ENCODE measurements around the gene ERC2.
"Not testable (repeated sequence)": the region's sequence is repeated elsewhere in the genome, so short reads cannot be mapped to it uniquely, and the experiment has no call there.

ERC2 gene

DNA sequence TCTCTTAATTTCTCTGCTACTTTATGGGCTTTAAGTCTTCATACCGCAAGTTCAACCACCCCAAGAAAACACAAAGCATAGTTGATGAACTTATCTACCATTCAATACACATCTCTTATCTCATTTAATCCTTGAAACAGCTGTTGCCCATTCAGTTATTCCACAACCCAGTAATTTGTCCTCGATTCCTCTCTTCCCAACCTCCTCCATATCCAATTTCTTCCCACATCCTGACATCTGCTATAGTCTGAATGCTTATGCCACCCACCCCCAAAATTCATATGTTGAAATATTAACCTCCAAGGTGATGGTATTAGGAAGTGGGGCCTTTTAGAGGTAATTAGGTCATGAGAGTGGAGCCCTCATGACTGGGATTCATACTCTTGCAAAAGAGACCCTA is 345.4 kb downstream of the ERC2 start:
- no peak for DNase-seq (ENCODE audit: low read depth in 2 of 2)

DNA sequence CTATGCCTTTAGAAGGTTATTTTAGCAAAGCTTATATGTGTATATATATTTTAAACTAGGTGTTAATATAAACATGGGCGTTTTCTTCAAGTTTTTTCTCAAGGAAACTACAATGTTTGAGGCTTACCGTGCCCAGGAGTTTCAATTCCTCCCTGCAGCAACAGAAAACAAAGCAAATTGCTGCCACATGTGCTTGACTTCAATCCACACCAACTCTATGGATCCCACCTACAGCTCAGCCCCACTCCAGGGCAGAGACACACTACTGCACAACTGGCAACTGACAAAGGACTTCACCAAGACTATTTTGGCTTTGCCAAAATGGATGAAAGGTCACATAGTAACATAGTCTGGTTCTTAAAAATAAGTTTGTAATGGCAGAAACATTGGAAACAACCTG is 346.6 kb downstream of the ERC2 start:
- no peak for DNase-seq (ENCODE audit: low read depth in 2 of 2)

- no peak for DNase-seq (ENCODE audit: low read depth in 2 of 2)
Measured at GRCh38 chr3:56119575-56120349, 348.5 kb downstream of the ERC2 start.

DNA sequence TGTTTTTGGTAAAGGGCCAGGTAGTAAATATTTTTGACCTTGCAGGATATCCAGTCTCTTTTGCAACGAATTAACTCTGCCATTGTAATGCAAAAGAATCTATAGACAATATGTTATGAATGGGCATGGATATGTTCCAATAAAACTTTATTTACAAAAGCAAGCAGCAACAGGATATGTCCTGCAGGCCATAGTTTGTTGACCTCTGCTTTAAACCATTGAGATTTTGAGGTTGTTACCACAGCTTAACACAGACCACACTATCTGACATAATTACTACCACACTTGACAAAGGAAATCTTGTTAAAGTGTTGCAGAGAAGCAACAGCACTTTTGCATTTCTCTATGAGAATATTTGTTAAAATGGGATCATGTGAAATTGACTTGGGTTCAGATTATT is 349.3 kb downstream of the ERC2 start:
- DNase-seq (ENCODE audit: low read depth in 2 of 2), result no peak

GRCh38 chr3:56115698-56116097 is 352.6 kb downstream of the ERC2 start:
- no peak for DNase-seq (ENCODE audit: low read depth in 2 of 2)

GRCh38 chr3:56115199-56115598 is 353.1 kb downstream of the ERC2 start:
- DNase-seq (ENCODE audit: low read depth in 2 of 2), result no peak

DNA sequence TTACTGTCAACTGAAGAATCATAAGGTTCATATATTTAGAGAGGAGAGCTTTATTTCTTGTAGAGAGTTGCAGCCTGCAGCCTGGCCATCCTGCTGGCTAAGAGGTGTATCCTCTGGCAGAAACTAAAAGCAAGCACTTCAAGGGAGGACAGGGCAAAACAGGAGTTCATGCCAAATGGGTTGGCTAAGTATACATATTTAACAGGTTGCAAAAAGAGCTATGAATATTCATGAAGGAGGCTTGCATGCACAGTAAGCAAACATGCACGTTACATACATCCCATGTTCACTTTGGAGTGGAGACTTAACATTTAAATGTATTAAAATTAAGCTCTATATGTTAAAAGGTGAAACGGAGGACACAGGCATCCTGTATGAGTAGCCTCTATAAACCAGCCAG is 354.4 kb downstream of the ERC2 start:
- DNase-seq (ENCODE audit: low read depth in 2 of 2), result no peak

DNA sequence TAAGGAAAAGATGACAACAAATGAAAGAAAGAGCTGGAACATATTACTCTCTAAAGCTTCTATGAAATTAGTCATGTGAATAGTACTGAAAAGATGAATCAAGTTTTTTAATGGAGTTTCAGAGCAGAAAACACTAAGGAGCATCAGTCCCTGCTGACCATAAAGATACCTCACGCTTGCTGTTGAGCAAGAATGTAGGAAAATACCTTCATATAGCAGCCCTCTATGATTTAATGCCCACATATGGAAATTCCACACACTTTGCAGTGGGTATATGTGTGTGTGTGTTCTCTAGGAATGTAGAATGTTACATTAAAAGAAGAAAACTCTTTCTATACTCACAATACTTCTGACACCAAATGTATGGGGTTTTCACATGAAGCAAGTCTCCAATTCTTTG is 355.0 kb downstream of the ERC2 start:
- no peak for DNase-seq (ENCODE audit: low read depth in 2 of 2)

GRCh38 chr3:56111606-56112304 is 356.5 kb downstream of the ERC2 start:
- DNase-seq (ENCODE audit: low read depth in 2 of 2), result no peak

DNA sequence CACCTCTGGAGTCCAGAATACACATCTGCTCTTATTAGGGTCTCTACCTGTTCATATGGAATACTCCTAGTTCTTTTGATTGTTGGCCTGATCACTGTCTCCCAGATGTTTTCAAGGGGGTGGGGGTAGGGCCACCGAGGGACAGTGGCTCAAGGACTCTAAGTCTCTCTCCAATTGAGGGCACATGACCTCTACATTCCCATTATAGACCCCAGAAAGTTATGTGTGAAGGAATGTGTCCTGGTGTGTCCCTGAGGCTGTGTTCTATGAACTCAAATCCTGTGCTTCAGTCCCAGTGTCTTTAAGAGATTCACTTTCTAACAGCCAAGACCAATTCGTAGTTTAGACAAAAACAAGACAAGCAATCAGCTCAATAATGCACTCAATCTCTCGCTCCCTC is 357.4 kb downstream of the ERC2 start:
- DNase-seq (ENCODE audit: low read depth in 2 of 2), result no peak

DNA sequence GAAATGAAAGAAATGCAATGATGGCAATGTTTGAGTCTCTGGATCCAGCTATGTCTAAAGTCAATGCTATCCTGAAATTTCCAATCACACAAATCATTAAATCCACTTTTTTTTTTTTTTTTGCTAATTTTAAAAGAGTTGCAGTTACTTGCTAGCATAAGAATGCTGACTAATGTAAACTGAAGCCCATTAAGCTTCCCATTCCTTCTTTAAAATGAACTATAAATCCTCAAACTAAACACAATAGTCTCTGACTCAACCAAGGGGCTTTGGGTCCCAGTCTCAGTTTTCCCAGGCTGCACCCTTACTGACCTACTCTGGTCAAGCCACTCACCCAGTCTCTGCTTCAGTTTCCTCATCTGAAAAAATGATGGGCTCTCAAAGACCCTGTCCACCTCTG is 361.1 kb downstream of the ERC2 start:
- no peak for DNase-seq (ENCODE audit: low read depth in 2 of 2)

DNA sequence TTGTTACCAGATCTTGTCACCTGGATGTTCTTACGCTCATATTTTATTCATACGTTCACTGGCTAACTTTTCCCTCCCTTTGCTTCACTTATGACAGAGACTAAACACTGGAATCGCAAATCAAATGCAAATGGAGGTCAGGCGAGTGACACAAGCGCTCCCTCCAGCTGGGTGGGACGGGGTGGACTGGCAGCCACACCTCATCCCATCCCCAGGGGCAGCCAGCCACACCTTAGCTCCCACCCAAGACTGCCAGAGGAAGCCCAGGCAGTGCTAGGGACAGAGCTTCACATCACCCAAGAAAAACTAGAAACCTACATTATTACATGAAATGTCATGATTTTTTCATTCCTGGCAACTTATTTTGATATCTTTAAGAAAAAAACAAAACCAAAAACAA is 366.2 kb downstream of the ERC2 start:
- no peak for DNase-seq (ENCODE audit: low read depth in 2 of 2)

- DNase-seq (ENCODE audit: low read depth in 2 of 2), result no peak
Measured at GRCh38 chr3:56101576-56101975, 366.7 kb downstream of the ERC2 start.

GRCh38 chr3:56096999-56097398 is 371.3 kb downstream of the ERC2 start:
- no peak for DNase-seq (ENCODE audit: low read depth in 2 of 2)

GRCh38 chr3:56094170-56094569 is 374.1 kb downstream of the ERC2 start:
- no peak for DNase-seq (ENCODE audit: low read depth in 2 of 2)

DNA sequence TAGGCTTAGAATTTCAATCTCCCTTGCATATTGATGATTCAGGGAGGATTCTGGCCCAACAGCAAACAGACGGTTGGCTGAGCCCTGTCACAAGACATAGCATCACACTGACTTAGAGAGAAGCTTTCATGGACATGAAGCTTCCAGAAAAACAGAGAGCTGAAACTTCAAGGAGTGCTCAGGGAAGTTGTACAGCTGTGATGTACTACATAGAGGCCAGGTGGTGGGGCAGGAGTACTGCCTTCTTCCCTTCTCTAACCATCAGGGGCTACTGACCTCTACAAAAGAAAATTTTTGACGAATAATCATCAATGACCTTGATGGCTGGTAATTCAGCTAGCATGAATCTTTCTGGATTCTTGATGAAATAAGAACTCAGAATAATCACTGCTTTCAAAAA is 378.5 kb downstream of the ERC2 start:
- no peak for DNase-seq (ENCODE audit: low read depth in 2 of 2)

DNA sequence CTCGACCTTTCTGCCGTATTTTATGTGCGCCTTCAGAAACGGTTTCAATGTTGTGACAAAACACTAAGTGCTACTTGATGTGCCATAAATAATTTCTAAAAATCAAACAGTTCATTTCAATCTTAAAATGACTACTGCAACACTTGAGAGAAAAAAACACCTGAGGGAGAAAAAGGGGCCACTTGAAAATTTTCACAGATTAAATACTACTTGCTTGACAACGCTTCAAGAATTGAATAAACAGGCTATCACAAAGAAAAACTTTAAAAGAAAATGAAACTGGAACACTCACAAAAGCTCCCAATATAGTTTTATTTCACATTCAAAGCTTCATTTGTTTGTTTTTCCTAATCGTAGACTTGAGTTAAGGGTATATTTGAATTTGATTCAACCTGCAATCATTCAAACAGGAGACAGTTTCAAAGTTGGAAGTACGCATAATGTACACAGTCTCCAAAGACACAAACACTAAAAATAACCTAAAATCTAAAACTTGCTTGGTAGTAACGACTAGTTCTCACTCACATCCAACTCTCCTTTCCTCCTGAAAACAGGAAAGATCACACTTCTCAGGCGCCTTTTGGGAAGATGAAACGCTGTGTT is 380.7 kb downstream of the ERC2 start:
- no peak for DNase-seq (ENCODE audit: low read depth in 2 of 2)

DNA sequence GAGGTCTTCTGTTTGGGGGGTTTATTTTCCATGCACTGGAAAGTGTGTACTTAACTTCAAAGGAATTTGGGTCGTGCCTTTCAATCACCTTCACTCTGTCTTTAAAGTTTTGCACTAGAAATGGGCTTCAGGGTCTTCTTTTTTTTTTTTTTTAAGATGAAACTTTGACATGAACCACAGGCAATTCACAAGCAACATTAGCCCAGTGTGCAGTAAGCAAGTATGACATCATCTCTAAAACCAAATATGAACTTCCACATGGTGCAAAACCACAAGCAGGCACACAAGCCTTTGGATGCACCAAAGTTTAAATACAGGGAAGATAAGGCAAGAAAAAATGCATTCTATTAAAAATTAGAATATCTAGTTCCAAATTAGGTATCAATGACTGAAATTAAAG is 381.9 kb downstream of the ERC2 start:
- DNase-seq (ENCODE audit: low read depth in 2 of 2), result no peak

DNA sequence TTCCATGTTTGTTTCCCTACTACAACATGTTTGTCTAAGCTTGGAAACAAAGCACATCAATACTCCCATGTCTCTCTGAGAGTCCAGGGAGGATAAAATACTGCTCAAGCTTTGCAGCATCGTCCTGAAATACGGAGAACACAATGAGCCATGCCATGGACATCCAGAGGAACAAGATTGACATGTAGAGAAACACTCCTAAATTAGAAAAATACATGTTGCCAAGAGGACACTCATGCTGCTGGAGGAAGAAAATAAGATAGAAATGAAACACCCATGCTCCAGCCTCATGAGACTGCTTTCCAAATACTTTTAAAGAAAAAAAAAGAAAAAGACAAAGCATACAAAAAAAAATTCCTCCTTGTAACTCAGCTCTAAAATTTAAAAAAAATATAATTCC is 387.0 kb downstream of the ERC2 start:
- DNase-seq (ENCODE audit: low read depth in 2 of 2), result no peak

DNA sequence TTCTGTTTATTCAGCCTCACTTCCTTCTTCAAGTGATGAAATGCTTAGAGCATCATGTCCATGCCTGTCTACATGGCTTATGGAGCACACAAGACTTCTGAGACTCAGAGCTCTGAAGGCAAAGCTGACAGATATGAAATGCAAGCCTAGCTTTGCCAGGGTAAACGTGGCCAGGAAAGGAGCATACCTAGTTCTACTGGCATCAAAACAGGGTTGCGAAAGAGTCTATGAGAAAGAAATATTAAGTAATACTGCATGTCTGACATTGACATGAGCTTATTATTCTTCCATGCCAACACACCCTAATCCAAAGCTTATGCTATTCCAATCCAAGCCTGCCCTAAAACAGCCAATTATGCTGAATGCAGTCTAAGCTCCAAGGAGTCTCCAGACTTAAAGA is 391.5 kb downstream of the ERC2 start:
- no peak for DNase-seq (ENCODE audit: low read depth in 2 of 2)

DNA sequence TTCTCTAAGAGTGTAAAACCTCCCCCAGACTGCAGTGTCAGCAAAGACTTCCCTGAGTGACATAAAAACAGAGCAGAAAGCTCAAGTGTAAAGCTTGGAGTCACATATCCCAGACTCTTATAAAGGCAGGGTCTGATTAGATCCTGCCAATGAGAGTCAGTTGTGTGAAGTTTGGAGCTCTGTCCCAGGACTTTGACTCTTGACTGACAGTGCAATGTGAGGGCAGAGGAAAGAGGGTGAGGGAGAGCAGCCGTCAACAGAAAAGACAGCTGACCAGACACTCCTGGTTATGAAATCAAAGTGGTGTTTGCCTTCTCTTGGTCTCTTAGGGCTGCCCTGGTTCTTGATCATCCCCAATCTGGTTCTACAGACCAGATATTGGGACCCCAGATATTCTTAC is 393.2 kb downstream of the ERC2 start:
- DNase-seq (ENCODE audit: low read depth in 2 of 2), result no peak

- DNase-seq (ENCODE audit: low read depth in 2 of 2), result no peak
Measured at GRCh38 chr3:56069766-56070165, 398.5 kb downstream of the ERC2 start.

DNA sequence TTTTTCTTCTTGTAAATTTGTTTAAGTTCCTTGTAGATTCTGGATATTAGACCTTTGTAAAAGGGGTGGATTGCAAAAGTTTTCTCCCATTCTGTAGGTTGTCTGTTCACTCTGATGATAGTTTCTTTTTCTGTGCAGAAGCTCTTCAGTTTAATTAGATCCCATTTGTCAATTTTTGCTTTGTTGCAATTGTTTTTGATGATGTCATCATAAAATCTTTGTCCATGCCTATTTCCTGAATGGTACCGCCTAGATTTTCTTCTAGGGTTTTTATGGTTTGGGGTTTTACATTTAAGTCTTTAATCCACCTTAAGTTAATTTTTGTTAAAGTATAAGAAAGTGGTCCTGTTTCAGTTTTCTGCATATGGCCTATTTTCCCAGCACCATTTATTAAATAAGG is 401.9 kb downstream of the ERC2 start:
- DNase-seq (ENCODE audit: low read depth in 2 of 2), result not testable (repeated sequence)

Data from stimulated activated CD8-positive, alpha-beta memory T cell treated with anti-CD3 and anti-CD28 coated beads, Interleukin-2, amount 100 ng/mL, for 1 hour (primary cell).